Nephron (organoid): ENCODE results near the gene VPS41.

ENCODE experiments used
- H3K27ac Mint-ChIP-seq, 3 experiments: 2 replicates each; pipeline ENCODE4 v1.8.0; 2020; ENCODE audit warnings: mixed read lengths in 3 of 3, mild to moderate bottlenecking in 2 of 3, moderate library complexity in 1 of 3
- H3K27me3 Mint-ChIP-seq: 2 replicates; pipeline ENCODE4 v1.8.0; 2021; ENCODE audit warnings: low read depth, mild to moderate bottlenecking, moderate library complexity, mixed read lengths
- H3K36me3 Mint-ChIP-seq: 2 replicates; pipeline ENCODE4 v1.8.0; 2020; ENCODE audit warnings: low read depth, mixed read lengths
- H3K4me1 Mint-ChIP-seq: 2 replicates; pipeline ENCODE4 v1.8.0; 2020; ENCODE audit warnings: mixed read lengths
- H3K4me3 Mint-ChIP-seq, 3 experiments: 2 replicates each; pipeline ENCODE4 v1.8.0; 2020; ENCODE audit warnings: mild to moderate bottlenecking in 3 of 3, mixed read lengths in 3 of 3, moderate library complexity in 2 of 3
- H3K9me3 Mint-ChIP-seq: 2 replicates; pipeline ENCODE4 v1.8.0; 2020; ENCODE audit warnings: mixed read lengths
- TF ChIP-seq, protein P1 (sequence below), 3 experiments: fragments of 200-600 bp; sonication (generic); IDR thresholded peaks; one replicate each; pipeline ENCODE4 v1.5.0; 2021; ENCODE audit warnings: antibody characterized with exemption in 3 of 3; ENCODE audit not compliant: unreplicated experiment in 3 of 3

Gene VPS41

DNA sequence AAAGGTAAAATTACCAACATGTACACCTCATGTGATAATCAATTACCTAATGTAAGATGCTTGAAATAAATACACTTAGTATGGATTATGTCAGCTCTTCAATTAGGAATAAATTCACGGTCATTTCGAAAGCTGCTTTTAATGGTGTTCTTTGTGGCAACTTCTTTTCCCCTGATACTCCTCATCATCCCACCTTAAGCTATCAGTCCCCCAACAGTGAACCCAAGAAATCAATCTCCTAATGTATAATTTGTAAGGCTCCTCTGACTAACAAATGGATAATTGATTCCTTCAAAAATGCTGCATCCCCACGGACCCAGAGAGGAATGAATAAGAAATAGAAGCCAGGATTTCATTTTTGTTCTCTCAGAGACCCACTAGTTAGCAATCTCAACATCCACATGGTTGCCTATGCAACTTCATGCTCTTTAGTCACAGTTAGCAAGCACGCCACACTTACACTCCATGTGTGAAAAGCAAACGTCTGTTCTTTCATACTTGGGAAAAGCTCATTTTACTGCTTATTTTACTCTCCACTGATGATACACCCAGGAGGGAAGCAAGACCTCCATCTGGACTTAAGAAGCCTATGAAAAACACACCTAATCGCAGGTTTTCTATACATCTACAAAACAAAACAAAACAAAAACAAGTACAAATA lies 70.1 kb downstream of the VPS41 start:
- Mint-ChIP-seq H3K36me3 (no peaks in the 10 kb centered on the region), H3K4me1 (peaks cover 6% of the 10 kb centered on the region), H3K27me3 (no peaks in the 10 kb centered on the region), H3K9me3 (no peaks in the 10 kb centered on the region), H3K27ac (no peak overlapping the region), H3K4me3 (no peak overlapping the region)
- TF ChIP-seq, protein P1, sequence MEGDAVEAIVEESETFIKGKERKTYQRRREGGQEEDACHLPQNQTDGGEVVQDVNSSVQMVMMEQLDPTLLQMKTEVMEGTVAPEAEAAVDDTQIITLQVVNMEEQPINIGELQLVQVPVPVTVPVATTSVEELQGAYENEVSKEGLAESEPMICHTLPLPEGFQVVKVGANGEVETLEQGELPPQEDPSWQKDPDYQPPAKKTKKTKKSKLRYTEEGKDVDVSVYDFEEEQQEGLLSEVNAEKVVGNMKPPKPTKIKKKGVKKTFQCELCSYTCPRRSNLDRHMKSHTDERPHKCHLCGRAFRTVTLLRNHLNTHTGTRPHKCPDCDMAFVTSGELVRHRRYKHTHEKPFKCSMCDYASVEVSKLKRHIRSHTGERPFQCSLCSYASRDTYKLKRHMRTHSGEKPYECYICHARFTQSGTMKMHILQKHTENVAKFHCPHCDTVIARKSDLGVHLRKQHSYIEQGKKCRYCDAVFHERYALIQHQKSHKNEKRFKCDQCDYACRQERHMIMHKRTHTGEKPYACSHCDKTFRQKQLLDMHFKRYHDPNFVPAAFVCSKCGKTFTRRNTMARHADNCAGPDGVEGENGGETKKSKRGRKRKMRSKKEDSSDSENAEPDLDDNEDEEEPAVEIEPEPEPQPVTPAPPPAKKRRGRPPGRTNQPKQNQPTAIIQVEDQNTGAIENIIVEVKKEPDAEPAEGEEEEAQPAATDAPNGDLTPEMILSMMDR (IDR thresholded peaks at IDR 0.05; ENCODE audit: unreplicated experiment in 3 of 3) = no peak

DNA sequence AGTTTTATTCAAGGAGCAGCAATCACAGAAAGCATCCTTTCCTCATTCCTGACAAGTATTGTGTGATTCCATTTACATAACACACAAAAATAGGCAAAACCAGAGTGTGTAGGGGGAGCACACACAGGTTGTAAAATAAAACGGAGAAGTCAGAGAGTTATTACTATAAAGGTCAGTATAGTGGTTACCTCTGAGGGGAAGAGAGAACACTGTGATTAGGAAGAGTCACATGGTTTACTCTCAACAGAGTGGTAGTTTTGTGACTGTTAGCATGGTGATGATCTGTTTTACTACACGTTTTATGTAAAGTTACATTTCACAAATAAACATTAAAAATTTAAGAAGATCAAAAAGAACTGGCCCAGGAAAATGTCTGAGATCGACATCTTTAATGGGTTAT lies 74.6 kb downstream of the VPS41 start:
- Mint-ChIP-seq H3K4me1 (no peaks in the 10 kb centered on the region), H3K27ac (no peak overlapping the region), H3K9me3 (no peaks in the 10 kb centered on the region), H3K4me3 (no peak overlapping the region), H3K36me3 (no peaks in the 10 kb centered on the region), H3K27me3 (no peaks in the 10 kb centered on the region)
- TF ChIP-seq, protein P1 (IDR thresholded peaks at IDR 0.05; ENCODE audit: unreplicated experiment in 3 of 3) = no peak

- Mint-ChIP-seq H3K4me1 (no peaks in the 10 kb centered on the region), H3K27ac (no peak overlapping the region), H3K9me3 (no peaks in the 10 kb centered on the region), H3K4me3 (no peak overlapping the region), H3K27me3 (no peaks in the 10 kb centered on the region), H3K36me3 (no peaks in the 10 kb centered on the region)
- TF ChIP-seq, protein P1 (IDR thresholded peaks at IDR 0.05; ENCODE audit: unreplicated experiment in 3 of 3) = no peak
Measured at GRCh38 chr7:38833329-38833728, 75.7 kb downstream of the VPS41 start.

- no peaks in the 10 kb centered on the region for H3K9me3 Mint-ChIP-seq
- H3K4me3 Mint-ChIP-seq = no peak overlapping the region
- H3K36me3 Mint-ChIP-seq = no peaks in the 10 kb centered on the region
- H3K27me3 Mint-ChIP-seq = no peaks in the 10 kb centered on the region
- no peaks in the 10 kb centered on the region for H3K4me1 Mint-ChIP-seq
- TF ChIP-seq, protein P1 (IDR thresholded peaks at IDR 0.05; ENCODE audit: unreplicated experiment in 3 of 3) = no peak
- H3K27ac Mint-ChIP-seq = no peak overlapping the region
Measured at GRCh38 chr7:38831259-38831996, 77.6 kb downstream of the VPS41 start.

GRCh38 chr7:38830826-38831225 lies 78.2 kb downstream of the VPS41 start:
- no peak overlapping the region for H3K27ac Mint-ChIP-seq
- no peaks in the 10 kb centered on the region for H3K4me1 Mint-ChIP-seq
- no peaks in the 10 kb centered on the region for H3K27me3 Mint-ChIP-seq
- no peaks in the 10 kb centered on the region for H3K9me3 Mint-ChIP-seq
- H3K4me3 Mint-ChIP-seq = no peak overlapping the region
- H3K36me3 Mint-ChIP-seq = no peaks in the 10 kb centered on the region
- TF ChIP-seq, protein P1 (IDR thresholded peaks at IDR 0.05; ENCODE audit: unreplicated experiment in 3 of 3) = no peak
